HG03432 (cell line): ENCODE measurements around the gene IFNGR1.
"Not testable (repeated sequence)": the region's sequence is repeated elsewhere in the genome, so short reads cannot be mapped to it uniquely, and the experiment has no call there.

Source experiments
- ATAC-seq: cut with Tn5 transposase; IDR thresholded peaks from one replicate; pipeline ENCODE4 v1.9.1; 2021; ENCODE audit warnings: mild to moderate bottlenecking, moderate library complexity; ENCODE audit not compliant: unreplicated experiment

Gene IFNGR1

DNA sequence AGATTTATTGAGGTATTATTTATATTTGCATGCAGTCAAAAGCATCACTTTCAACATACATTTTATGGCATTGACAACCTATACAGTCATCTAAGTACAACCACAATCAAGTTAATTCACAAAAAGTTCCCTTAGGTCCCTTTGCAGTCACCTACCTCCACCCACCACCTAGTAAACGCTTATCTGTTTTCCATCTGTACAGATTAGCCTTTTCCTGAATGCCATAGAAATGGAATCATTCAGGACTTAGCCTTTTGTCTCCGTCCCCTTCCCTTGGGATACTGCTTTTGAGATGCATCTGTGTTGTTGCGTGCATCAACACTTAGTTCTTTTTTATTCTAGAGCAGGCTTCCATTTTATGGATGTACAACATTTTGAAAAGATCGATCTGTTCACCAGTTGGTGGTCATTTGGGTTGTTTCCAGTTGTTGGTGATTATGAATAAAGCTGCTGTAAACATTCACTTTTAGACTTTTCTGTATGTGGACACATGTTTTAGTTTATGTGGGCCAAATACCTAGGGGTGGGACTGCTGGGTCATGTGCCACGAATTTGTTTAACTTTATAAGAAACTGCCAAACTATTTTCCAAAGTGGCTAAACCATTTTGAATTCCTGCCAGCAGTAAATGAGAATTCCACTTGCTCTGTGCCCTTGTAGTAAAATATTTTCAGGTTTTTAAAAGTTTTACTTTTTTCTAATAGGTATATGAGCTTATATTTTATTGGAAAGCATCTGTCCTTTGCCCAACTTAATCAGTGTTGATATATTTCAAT, 17.6 kb upstream of the IFNGR1 start:
- ATAC-seq = no peak

DNA sequence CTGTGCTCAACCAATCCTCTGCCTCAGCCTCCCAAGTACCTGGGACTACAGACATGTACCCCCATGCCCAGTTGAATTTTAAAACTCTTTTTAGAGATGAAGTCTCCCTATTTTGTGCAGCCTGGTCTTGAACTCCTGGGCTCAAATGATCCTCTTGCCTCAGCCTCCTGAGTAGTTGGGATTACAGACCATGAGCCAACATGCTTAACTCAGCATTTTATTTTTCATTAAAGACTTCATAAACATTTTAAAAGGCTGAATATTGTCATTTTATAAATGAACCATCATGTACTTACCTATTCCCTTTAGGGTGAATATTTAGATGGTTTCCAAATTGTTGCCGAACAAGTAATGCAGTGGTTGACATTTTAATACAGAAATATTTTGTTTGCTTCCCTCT, 16.5 kb upstream of the IFNGR1 start:
- no peak for ATAC-seq

DNA sequence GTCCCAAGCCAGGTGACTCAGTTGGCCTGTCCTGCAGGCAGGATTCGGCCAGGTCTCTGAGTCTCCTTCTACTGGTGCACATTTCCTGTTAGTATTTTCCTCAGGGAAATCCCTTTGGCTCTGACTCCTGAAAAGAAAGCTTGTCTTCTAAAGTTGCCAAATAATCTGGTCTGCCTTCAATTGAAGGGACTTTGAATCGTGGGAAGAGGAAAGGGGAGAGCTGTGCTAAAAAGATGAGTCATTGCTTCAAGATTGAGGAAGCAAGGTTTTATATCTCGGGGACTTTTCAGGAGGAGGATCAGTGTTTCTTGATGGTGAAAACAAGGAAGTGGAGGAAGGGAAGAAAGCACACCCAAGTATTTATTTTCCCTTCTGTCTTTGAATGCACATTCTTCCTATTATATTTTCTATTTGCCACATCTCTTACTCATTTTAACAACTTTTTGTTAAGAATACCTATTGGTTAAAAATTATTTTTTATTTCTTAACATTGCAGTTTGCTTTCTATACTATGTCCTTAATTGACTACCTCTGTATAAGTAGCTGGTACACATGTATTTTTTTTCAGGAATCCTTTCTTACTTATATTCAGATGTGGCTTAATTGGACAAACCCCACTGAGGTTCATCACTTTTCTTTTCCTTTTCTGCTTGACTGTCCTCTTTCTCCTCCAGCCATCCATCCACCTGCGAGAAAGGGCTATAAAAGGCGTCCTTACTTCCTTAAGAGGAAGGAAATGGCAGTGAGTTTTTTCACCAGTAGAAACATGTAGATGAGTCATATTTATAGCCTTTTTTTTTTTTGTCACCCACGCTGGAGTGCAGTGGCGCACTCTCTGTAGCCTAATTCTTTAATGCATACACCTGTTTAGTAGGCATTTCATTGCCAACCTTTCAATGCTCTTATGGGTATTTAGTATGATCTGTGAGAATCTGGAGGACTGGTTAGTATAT, 15.0 kb upstream of the IFNGR1 start:
- peak; percentile 82 for ATAC-seq

- no peak for ATAC-seq
Observed at GRCh38 chr6:137231895-137232294, 12.7 kb upstream of the IFNGR1 start.

- ATAC-seq = no peak
Observed at GRCh38 chr6:137230956-137231555, 11.9 kb upstream of the IFNGR1 start.

- ATAC-seq = no peak
Observed at GRCh38 chr6:137230547-137230946, 11.4 kb upstream of the IFNGR1 start.

DNA sequence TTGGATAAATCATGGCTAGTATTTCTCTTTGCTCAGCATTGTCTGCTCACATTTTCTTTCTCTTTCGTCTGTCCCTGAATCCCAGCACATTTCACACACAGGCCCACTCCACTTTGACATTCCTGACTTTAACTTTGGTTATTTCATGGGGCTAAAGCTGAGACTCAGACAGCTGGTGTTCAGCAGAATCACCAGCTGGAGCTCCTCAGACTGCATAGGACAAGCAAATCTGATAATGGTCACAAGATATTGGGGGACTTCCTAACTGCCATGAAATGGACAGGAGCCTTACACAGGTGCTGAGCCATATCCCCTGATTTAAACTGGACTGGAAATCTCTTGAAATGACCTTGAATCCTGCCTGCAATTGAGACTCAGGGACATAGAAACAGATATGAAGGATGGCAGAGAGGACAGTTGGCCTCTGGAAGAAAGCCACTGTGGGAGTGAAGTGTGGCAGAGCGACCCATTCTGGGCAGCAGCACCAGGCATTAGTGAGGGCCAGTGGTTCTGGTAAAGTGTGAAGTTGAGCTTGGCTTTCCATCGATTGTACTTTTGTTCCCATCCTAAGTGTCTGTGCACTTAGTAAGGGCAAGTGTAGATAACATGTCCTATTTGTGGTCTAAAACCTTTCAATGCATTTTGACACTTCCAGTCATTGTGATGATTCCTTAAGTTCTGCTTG, 10.0 kb upstream of the IFNGR1 start:
- ATAC-seq = no peak

- ATAC-seq = peak; percentile 64
Observed at GRCh38 chr6:137227871-137228302, 8.7 kb upstream of the IFNGR1 start.

- no peak for ATAC-seq
Observed at GRCh38 chr6:137226697-137227096, 7.5 kb upstream of the IFNGR1 start.

- peak; percentile 69 for ATAC-seq
Observed at GRCh38 chr6:137224799-137225198, 5.6 kb upstream of the IFNGR1 start.

- ATAC-seq = no peak
Observed at GRCh38 chr6:137223370-137224131, 4.4 kb upstream of the IFNGR1 start.

DNA sequence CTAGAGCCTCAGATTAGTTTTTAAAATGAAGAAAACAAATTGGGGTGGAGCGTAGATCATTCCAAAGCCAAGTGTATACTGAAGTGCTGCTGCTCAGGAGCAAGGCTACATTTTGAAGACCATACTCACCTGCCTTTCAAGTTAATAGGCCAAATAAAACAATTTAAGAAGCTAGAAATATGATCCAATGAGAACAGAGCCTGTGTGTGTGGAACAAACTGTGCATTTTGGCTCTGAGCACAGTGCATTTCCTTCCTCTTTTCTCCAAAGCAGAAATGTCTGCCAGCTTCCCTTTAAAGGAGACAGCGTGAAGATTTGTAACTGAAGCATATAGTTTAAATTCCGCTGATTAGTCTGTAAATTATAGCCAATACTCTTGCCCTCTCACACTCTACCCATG, 3.2 kb upstream of the IFNGR1 start:
- no peak for ATAC-seq

GRCh38 chr6:137219664-137220252, 573 bp upstream of the IFNGR1 start:
- no peak for ATAC-seq

- peak; percentile 44 for ATAC-seq
Observed at GRCh38 chr6:137218473-137218916, 690 bp downstream of the IFNGR1 start.

GRCh38 chr6:137217801-137218472, 1.2 kb downstream of the IFNGR1 start:
- no peak for ATAC-seq

DNA sequence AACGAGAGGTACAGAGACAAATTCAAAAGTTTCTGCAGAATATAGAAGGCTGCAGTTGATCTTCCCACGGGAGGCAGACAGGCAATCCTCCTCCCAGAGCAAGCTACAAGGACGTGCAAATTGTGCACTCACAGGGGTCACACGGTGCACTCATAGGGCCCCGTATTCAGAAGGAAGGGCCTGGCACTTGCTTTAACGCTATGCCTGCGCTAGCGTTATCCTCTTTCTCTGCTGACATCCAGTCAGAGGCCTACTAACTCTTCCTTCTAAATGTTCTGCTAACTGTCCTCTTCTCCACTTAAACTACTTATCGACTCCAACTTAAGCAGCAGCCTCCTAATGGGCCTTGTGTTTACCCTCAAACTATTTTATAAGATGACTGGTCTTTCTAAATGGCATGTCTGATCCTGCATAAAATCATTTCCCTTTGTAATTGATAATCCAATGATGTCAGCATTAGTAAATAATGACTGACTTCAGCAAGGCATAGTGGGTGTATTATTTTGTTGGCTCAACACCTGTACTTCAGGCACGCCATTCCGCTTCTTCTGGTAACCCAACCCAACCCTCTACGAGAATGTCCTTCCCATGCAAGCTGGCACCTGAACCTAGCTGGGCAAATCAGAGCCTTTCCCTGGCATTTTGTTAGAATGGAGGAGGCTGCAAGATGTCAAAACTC, 2.2 kb downstream of the IFNGR1 start:
- no peak for ATAC-seq

- ATAC-seq = no peak
Observed at GRCh38 chr6:137216106-137216505, 3.1 kb downstream of the IFNGR1 start.

- ATAC-seq = not testable (repeated sequence)
Observed at GRCh38 chr6:137215630-137216029, 3.6 kb downstream of the IFNGR1 start.

DNA sequence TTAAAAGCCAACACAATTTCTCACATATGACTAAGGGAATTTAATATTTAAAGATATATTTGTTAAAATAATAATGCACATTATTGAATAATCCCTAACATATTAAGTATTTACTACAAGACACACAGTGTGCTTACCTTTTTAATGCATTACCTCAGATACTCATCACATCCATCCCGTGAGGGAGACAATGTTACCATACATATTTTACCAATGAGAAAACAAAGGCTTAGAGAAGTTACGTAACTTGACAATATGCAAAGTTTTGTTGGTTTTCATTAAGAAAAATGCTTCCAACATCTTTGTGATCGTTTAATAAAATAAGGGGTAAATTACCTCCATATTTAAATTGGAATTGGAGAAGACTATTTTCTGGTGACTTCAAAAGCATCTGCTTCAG, 4.3 kb downstream of the IFNGR1 start:
- no peak for ATAC-seq
